Stimulated activated CD8-positive, alpha-beta memory T cell treated with anti-CD3 and anti-CD28 coated beads, Interleukin-15, amount 100 ng/mL, for 1 hour (primary cell): ENCODE data around the gene ACKR3.

ENCODE experiments used
- DNase-seq: peaks from one replicate; pipeline ENCODE4 v3.0.0-alpha.2; 2020; ENCODE audit warnings: low read depth

Gene ACKR3

GRCh38 chr2:236587861-236588815, 18.5 kb downstream of the ACKR3 start:
- DNase-seq = no peak

GRCh38 chr2:236588932-236589592, 19.4 kb downstream of the ACKR3 start:
- DNase-seq = no peak

- DNase-seq = no peak
Measured at GRCh38 chr2:236590846-236591245, 21.2 kb downstream of the ACKR3 start.

GRCh38 chr2:236592821-236593220, 23.2 kb downstream of the ACKR3 start:
- DNase-seq = no peak

- DNase-seq = no peak
Measured at GRCh38 chr2:236593531-236593930, 23.9 kb downstream of the ACKR3 start.

GRCh38 chr2:236593956-236594355, 24.3 kb downstream of the ACKR3 start:
- no peak for DNase-seq

GRCh38 chr2:236597629-236598028, 28.0 kb downstream of the ACKR3 start:
- DNase-seq = no peak

- DNase-seq = no peak
Measured at GRCh38 chr2:236599059-236599458, 29.4 kb downstream of the ACKR3 start.

GRCh38 chr2:236600158-236600557, 30.5 kb downstream of the ACKR3 start:
- no peak for DNase-seq

GRCh38 chr2:236600892-236601291, 31.3 kb downstream of the ACKR3 start:
- no peak for DNase-seq

- DNase-seq = no peak
Measured at GRCh38 chr2:236601316-236602202, 31.9 kb downstream of the ACKR3 start.

- DNase-seq = no peak
Measured at GRCh38 chr2:236602678-236603077, 33.1 kb downstream of the ACKR3 start.

GRCh38 chr2:236603361-236604015, 33.9 kb downstream of the ACKR3 start:
- DNase-seq = no peak

GRCh38 chr2:236604575-236605344, 35.1 kb downstream of the ACKR3 start:
- DNase-seq = no peak

- DNase-seq = no peak
Measured at GRCh38 chr2:236605345-236605734, 35.7 kb downstream of the ACKR3 start.

- DNase-seq = no peak
Measured at GRCh38 chr2:236606023-236606422, 36.4 kb downstream of the ACKR3 start.

GRCh38 chr2:236607471-236608187, 38.0 kb downstream of the ACKR3 start:
- DNase-seq = no peak

- DNase-seq = no peak
Measured at GRCh38 chr2:236608188-236608525, 38.5 kb downstream of the ACKR3 start.

GRCh38 chr2:236608710-236609109, 39.1 kb downstream of the ACKR3 start:
- DNase-seq = no peak
